PC-9 (cell line): ENCODE data around the gene KCNJ18. TPM values are rescaled to one million over a fixed set of nuclear protein-coding genes. Genes with fewer than 3 reads are reported as not detected.
"Not testable (repeated sequence)": the region's sequence is repeated elsewhere in the genome, so short reads cannot be mapped to it uniquely, and the experiment has no call there.

Experiments used
- BruUV-seq: library from RNA; stranded (reverse); fragments of 400-500 nt; replicated peaks from 2 replicates; lab custom pipeline; 2021; lab: Mats Ljungman, UMichigan
- CTCF ChIA-PET: fragments of 300-600 bp; sonication (Branson Sonifier 250); formaldehyde crosslinking; loops from one replicate; lab custom pipeline; 2022; ENCODE audit warnings: antibody characterized with exemption; lab: Charles Lee
- POLR2A ChIA-PET: fragments of 300-600 bp; sonication (Branson Sonifier 250); formaldehyde crosslinking; loops from one replicate; lab custom pipeline; 2022; ENCODE audit warnings: antibody characterized with exemption; ENCODE audit not compliant: unreplicated experiment; lab: Charles Lee
- DNase-seq, 2 experiments: peaks; one replicate each; pipeline versions ENCODE4 v3.0.0 to v3.0.0-alpha.2; 2015 to 2022; ENCODE audit warnings: mixed read lengths in 1 of 2
- H2AFZ ChIP-seq: fragments of 200-600 bp; sonication (generic); 2 replicates; pipeline ENCODE4 v1.8.1; 2017; ENCODE audit warnings: antibody characterized with exemption
- H3F3A ChIP-seq: fragments of 200-600 bp; sonication (generic); 2 replicates; pipeline ENCODE4 v1.8.1; 2017; ENCODE audit warnings: antibody characterized with exemption, mild to moderate bottlenecking, low read depth; ENCODE audit not compliant: insufficient read depth
- H3K27ac ChIP-seq: fragments of 200-600 bp; sonication (generic); 2 replicates; pipeline ENCODE4 v1.6.1; 2016; ENCODE audit warnings: mixed run types
- H3K27me3 ChIP-seq: fragments of 200-600 bp; sonication (generic); 2 replicates; pipeline ENCODE4 v1.6.1; 2016; ENCODE audit warnings: low read depth, mixed run types; ENCODE audit not compliant: insufficient read depth
- H3K36me3 ChIP-seq: fragments of 200-600 bp; sonication (generic); 2 replicates; pipeline ENCODE4 v1.6.1; 2016; ENCODE audit warnings: low read depth, mixed run types
- H3K4me1 ChIP-seq: fragments of 200-600 bp; sonication (generic); replicated peaks from 2 replicates; pipeline ENCODE4 v1.6.1; 2016; ENCODE audit warnings: mixed run types; ENCODE audit not compliant: insufficient read depth
- H3K4me2 ChIP-seq: fragments of 200-600 bp; sonication (generic); 2 replicates; pipeline ENCODE4 v1.6.1; 2017; ENCODE audit warnings: mixed run types
- H3K4me3 ChIP-seq: fragments of 200-600 bp; sonication (generic); 2 replicates; pipeline ENCODE4 v1.6.1; 2016; ENCODE audit warnings: mixed run types
- H3K79me2 ChIP-seq: fragments of 200-600 bp; sonication (generic); 2 replicates; pipeline ENCODE4 v1.6.1; 2017; ENCODE audit warnings: low read depth, mixed run types
- H3K9me2 ChIP-seq: fragments of 200-600 bp; sonication (generic); 2 replicates; pipeline ENCODE4 v1.8.1; 2017; ENCODE audit warnings: mild to moderate bottlenecking; ENCODE audit not compliant: insufficient read depth
- H3K9me3 ChIP-seq: fragments of 200-600 bp; sonication (generic); 2 replicates; pipeline ENCODE4 v1.8.1; 2016; ENCODE audit warnings: low read depth; ENCODE audit not compliant: insufficient read depth
- H4K20me1 ChIP-seq: fragments of 200-600 bp; sonication (generic); 2 replicates; pipeline ENCODE4 v1.8.1; 2017; ENCODE audit not compliant: insufficient read depth
- CTCF ChIP-seq: fragments of 200-600 bp; sonication (generic); conservative IDR thresholded peaks from 2 replicates; pipeline ENCODE4 v1.6.1; 2017; ENCODE audit warnings: mixed run types, antibody characterized with exemption, mild to moderate bottlenecking, moderate library complexity
- EZH2 ChIP-seq: fragments of 200-600 bp; sonication (generic); IDR thresholded peaks from 2 replicates; pipeline ENCODE4 v1.8.0; 2017; ENCODE audit warnings: antibody characterized with exemption, low read depth
- intact Hi-C: fragments of 100-400 bp; cut with micrococcal nuclease; formaldehyde crosslinking; loops from one replicate; pipeline ENCODE4 v1.10.0; 2022; ENCODE audit not compliant: unreplicated experiment
- total RNA-seq: library from RNA; stranded (reverse); gene quantifications from 2 replicates; pipeline ENCODE4 v1.2.3, GENCODE V29; 2021

KCNJ18 gene
- total RNA-seq, 1 experiment from 2014 or later = not detected

- intact Hi-C loops = no loop called here
- peak; percentile 72 to 84 for DNase-seq
- Histone ChIP-seq H2AFZ (no peak overlapping the region), H4K20me1 (no peaks in the 10 kb centered on the region), H3K79me2 (no peaks in the 10 kb centered on the region), H3F3A (no peaks in the 10 kb centered on the region), H3K27me3 (no peaks in the 10 kb centered on the region), H3K4me2 (peak overlapping the region; percentile 20; the same call in 1 of the 2 replicates), H3K36me3 (no peaks in the 10 kb centered on the region), H3K4me3 (no peak overlapping the region), H3K9me2 (no peaks in the 10 kb centered on the region), H3K4me1 (peaks cover 13% of the 10 kb centered on the region), H3K27ac (no peak overlapping the region), H3K9me3 (no peaks in the 10 kb centered on the region)
- no TSS peak for BruUV-seq
- CTCF ChIA-PET = no interaction called here
- TF ChIP-seq EZH2 (no peak), CTCF (no peak)
- POLR2A ChIA-PET = no interaction called here
Measured at GRCh38 chr17:21689604-21690003, 2.7 kb upstream of the KCNJ18 start.

- DNase-seq, H3K4me3 ChIP-seq, POLR2A ChIA-PET, H3K27ac ChIP-seq, CTCF ChIA-PET, H3K36me3 ChIP-seq, H3K27me3 ChIP-seq, H4K20me1 ChIP-seq, H3K79me2 ChIP-seq, BruUV-seq, H2AFZ ChIP-seq, intact Hi-C loops, H3F3A ChIP-seq, H3K9me2 ChIP-seq, H3K4me2 ChIP-seq, H3K9me3 ChIP-seq: not testable (repeated sequence)
- H3K4me1 ChIP-seq = peaks cover 13% of the 10 kb centered on the region
Measured at GRCh38 chr17:21690811-21691210, 1.5 kb upstream of the KCNJ18 start.

GRCh38 chr17:21691481-21691880, 842 bp upstream of the KCNJ18 start:
- peaks cover 13% of the 10 kb centered on the region for H3K4me1 ChIP-seq
- H3K79me2 ChIP-seq, H3K27ac ChIP-seq, H3K4me2 ChIP-seq, H3K9me2 ChIP-seq, DNase-seq, CTCF ChIA-PET, BruUV-seq, H3K9me3 ChIP-seq, intact Hi-C loops, H4K20me1 ChIP-seq, H3K36me3 ChIP-seq, H3K27me3 ChIP-seq, H3K4me3 ChIP-seq, POLR2A ChIA-PET, H2AFZ ChIP-seq, H3F3A ChIP-seq: not testable (repeated sequence)

- H3K79me2 ChIP-seq, POLR2A ChIA-PET, H3K27me3 ChIP-seq, H4K20me1 ChIP-seq, H3K9me3 ChIP-seq, H2AFZ ChIP-seq, H3F3A ChIP-seq, intact Hi-C loops, H3K4me2 ChIP-seq, BruUV-seq, H3K27ac ChIP-seq, DNase-seq, CTCF ChIA-PET, H3K36me3 ChIP-seq, H3K4me3 ChIP-seq, H3K9me2 ChIP-seq: not testable (repeated sequence)
- peaks cover 20% of the 10 kb centered on the region for H3K4me1 ChIP-seq
Measured at GRCh38 chr17:21692704-21693065, 362 bp downstream of the KCNJ18 start.

DNA sequence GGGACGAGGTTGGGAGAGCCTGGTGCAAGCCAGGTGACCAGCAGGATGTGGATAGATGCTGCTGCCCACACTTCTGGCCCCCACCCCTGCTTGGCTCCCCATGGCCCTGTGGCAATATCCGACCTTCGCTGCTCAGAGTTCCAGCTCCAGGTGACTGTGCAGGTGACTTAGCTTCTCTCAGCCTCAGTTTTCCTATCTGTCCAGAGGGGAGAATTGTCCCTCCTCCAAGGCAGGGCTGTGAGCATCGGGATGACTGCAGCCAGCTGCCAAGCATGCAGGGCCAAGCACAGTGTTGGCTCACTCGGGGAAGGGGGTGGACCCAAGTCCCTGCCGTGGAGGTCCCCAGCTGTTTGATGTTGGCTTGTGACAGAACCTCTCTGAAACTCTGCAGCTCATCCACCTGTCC, 1.1 kb downstream of the KCNJ18 start:
- H3K27ac ChIP-seq, H3K4me2 ChIP-seq, CTCF ChIA-PET: not testable (repeated sequence)

DNA sequence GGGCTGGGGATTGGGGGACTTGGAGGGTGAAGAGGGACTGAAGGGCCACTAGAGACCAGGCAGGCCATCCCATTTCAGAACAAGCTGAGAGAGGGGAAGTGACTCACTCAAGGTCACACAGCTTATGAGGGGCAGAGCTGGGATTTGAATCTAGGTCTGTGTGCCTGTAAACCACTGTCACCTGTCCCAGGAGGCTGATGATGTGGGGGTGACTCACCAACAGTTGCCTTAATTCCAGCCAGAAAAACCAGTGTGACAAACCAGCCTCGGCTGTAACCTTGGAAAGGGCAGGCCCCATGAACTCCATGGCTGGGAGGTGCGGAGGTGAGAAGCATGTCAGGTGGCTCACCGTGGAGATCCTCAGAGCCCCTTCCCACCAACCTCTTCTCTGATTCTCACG, 1.6 kb downstream of the KCNJ18 start:
- H2AFZ ChIP-seq, H3F3A ChIP-seq, H3K9me2 ChIP-seq, H4K20me1 ChIP-seq, CTCF ChIA-PET, H3K79me2 ChIP-seq, H3K9me3 ChIP-seq, H3K27me3 ChIP-seq, POLR2A ChIA-PET, H3K36me3 ChIP-seq, BruUV-seq, H3K27ac ChIP-seq, intact Hi-C loops, H3K4me3 ChIP-seq, H3K4me2 ChIP-seq: not testable (repeated sequence)
- peak; percentile 49 to 87 for DNase-seq
- H3K4me1 ChIP-seq = peaks cover 28% of the 10 kb centered on the region

More for the DNA sequence above, 1.1 kb downstream of the KCNJ18 start:
- H3K4me3 ChIP-seq, H3K9me3 ChIP-seq, H2AFZ ChIP-seq, H3K9me2 ChIP-seq, H3K36me3 ChIP-seq, BruUV-seq, POLR2A ChIA-PET, H3K27me3 ChIP-seq, DNase-seq, intact Hi-C loops, H3K79me2 ChIP-seq, H4K20me1 ChIP-seq, H3F3A ChIP-seq: not testable (repeated sequence)
- H3K4me1 ChIP-seq = peaks cover 27% of the 10 kb centered on the region

- H3K27me3 ChIP-seq, H3K4me2 ChIP-seq, H3F3A ChIP-seq, CTCF ChIA-PET, DNase-seq, H3K9me3 ChIP-seq, H2AFZ ChIP-seq, H3K4me3 ChIP-seq, BruUV-seq, intact Hi-C loops, H3K9me2 ChIP-seq, H3K27ac ChIP-seq, H3K79me2 ChIP-seq, H4K20me1 ChIP-seq, POLR2A ChIA-PET, H3K36me3 ChIP-seq: not testable (repeated sequence)
- H3K4me1 ChIP-seq = peaks cover 18% of the 10 kb centered on the region
Measured at GRCh38 chr17:21696227-21696626, 3.9 kb downstream of the KCNJ18 start.
